Measurements from ENCODE around the gene PFDN5.
"Not testable (repeated sequence)": the region's sequence is repeated elsewhere in the genome, so short reads cannot be mapped to it uniquely, and the experiment has no call there.

The PFDN5 gene

DNA sequence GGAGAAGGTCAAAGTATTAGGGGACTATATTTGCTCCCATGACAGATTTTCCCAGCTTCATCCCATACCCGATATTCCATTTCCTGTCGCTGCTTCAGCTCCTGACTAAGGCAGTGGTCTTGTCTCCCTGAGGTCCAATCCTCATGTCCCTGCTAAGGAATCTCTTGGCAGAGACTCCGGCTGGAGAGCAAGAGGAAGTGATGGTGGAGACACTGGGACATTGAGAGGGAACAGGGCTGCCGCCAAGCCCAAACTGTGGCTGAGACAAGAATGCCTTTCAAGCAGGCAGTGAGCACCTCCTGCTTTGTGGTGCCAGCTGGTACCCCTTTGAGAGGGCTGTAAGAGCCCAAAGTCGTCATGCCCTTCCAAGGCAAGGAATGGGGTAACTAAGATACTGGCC is 35.3 kb downstream of the PFDN5 start:
- DNase-seq, result no peak

DNA sequence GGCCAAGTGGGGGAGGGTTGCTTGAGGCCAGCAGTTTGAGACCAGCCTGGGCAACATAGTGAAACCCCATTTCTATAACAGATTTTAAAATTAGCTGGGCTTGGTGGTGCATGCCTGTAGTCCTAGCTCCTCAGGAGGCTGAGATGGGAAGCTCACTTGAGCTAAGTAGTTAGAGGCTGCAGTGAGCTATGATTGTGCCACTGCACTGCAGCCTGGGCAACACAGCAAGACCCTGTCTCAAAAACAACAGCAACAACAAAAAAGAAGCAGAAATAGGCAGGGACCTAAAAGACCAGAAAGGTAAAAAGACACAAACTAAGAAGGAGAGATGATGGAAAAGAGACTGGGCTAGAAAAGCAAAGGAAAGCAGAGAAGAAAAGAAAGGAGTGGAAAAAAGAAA is 37.0 kb downstream of the PFDN5 start:
- DNase-seq, result not testable (repeated sequence)

- no peak for DNase-seq
These were observed 37.4 kb downstream of the PFDN5 start for GRCh38 chr12:53332744-53333143.

DNA sequence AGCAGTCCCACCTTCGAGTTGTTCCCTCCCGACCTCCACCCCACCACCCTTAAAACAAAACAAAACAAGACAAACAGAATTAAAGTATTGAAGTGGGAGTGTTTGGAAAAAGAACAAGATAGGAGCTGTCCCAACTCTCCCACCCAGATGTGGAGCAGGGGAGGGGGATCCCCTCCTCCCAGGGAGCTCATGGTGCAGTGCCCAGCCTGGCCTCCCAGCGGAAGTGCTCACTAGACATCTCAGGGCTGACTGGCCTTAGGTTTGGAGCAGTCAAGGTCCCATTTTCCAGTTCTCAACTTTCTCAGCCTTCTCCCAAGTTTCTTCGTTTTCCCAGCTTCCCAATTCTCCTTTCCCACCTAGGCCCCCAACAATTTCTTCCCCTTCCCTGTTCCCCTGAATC is 37.9 kb downstream of the PFDN5 start:
- no peak for DNase-seq

- DNase-seq, result no peak
These were observed 38.5 kb downstream of the PFDN5 start for GRCh38 chr12:53333845-53334244.

DNA sequence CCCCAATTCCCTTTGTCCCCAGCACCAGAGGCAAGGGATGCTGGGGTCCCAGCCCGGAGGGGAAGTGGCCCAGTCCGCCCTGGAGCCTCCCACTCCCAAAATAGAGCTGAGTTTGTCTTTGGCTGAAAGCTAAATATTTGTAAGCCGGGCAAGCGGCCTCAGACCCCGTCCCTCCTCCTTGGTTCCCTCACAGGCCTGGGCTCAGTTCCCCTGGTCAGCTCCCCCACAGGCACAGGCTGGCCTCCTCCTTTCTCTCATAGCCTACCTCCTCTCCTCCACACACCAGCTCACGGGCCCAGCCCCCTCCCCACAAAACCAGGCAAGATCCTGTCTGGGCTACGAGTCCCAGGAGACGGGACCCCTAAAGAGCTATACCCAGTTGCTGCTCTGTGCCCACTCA is 39.5 kb downstream of the PFDN5 start:
- DNase-seq, result no peak

GRCh38 chr12:53336181-53336681 is 40.9 kb downstream of the PFDN5 start, which contains the start of gene SP7:
TSS of gene SP7 (minus strand) at chr12:53336354. CDS start at chr12:53335646, 708 bp downstream.
- DNase-seq, result no peak

GRCh38 chr12:53338017-53338416 is 42.7 kb downstream of the PFDN5 start:
- DNase-seq, result no peak

DNA sequence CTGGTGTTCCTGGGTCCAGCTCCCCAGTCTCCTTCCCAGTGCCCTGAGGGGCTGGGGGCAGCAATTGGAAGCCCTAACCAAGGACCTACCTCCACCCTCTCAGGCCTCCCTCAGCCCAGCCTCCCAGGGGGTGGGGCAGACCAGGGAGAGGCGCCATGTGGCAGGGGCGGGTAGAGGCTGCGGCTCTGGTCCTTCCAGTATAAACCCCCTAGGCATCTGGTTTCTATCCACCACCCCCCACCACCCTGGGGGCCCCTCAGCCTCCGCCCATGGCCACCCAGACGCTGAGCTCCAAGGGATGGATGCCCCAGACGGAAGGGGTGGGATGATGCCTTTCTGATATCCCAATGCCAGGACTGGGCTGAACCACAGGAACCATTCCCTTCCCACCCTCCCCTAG is 43.6 kb downstream of the PFDN5 start:
- no peak for DNase-seq

DNA sequence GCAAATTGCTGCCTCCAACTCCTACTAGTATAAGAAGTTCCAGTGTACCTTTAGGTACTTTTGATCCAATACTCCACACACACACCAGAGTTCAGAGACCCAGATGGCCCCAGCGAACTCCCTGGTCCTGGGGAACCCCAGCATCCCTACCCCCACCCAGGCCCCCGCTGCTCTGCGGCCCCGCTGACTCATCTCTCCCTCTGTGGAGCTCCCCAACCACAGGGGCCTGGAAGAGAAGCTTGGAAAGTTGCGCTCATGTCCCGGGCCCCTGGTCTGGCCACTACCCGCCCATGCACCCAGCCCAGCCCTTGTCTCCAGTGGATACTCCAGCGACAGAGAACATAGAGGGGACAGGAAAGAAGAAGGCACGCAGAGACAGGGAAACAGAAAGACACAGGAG is 45.1 kb downstream of the PFDN5 start:
- DNase-seq, result no peak

- no peak for DNase-seq
These were observed 48.1 kb downstream of the PFDN5 start for GRCh38 chr12:53343449-53343848.

DNA sequence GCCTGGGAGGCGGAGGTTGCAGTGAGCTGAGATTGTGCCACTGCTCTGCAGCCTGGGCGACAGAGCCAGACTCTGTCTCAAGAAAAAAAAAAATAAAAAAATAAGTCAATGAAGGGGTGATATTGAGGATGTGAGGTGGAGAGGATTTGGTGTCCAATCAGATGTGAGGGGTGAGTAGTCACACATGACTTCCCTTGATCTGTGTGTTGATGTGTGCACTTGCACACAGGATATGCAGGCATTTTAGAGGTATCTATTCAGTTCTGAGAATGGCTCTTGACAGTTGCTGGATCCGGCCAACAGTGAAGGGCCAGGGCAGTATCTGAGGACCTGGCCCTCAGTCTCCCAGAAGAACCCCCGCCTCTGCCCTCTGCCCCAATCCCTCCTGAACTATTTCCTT is 48.6 kb downstream of the PFDN5 start:
- DNase-seq, result no peak

DNA sequence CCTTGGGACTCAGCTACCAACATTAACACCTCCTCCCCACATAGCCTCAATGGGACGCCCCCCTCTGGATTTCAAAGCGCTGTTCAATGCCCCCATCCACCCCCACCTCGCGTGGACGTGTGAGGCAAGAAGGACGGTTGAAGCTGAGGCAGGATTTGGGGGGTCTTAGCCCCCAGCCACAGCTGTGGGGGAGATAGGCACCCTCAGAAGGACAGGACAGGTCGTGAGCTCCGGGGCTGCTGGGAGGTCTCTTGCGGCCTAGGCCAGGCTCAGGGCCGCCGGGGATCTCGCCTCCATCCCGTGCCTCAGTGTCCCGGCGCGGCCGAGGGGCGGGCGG is 49.1 kb downstream of the PFDN5 start:
- no peak for DNase-seq

DNA sequence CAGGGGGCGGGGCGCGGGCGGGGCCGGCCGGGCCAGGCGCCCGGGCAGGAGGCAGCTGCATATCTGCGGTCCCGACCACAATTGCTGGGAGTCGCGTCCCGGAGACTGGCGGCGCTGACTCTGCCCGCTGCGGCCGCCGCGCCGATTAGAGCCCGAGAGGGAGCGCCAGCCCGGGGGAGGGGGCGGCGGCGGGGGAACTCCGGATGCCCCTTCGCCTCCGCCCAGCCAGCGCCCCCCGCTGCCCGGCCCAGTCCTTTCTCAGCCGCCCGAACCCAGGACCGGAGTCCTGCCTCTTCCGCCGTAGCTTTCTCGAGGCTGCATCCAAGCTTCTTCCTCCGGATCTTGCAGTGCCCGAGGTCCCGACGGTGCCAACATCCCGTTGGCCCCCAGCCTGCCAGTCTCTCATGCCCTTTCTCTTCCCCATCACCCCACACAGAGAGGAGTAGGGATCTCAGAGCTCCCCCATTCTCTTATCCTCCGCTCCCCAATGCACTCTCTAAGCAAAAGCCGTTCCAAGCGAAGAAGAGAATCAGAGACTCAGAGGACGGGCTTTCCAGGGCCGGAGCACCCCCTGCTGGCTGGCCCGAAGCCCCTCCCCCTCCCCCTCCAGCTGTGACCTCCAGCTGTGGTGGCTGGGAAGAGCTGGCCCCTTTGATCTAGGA is 49.6 kb downstream of the PFDN5 start:
- peak in 1 of 2 experiments; percentile 27 for DNase-seq

GRCh38 chr12:53345486-53346188 is 50.3 kb downstream of the PFDN5 start:
- no peak for DNase-seq

DNA sequence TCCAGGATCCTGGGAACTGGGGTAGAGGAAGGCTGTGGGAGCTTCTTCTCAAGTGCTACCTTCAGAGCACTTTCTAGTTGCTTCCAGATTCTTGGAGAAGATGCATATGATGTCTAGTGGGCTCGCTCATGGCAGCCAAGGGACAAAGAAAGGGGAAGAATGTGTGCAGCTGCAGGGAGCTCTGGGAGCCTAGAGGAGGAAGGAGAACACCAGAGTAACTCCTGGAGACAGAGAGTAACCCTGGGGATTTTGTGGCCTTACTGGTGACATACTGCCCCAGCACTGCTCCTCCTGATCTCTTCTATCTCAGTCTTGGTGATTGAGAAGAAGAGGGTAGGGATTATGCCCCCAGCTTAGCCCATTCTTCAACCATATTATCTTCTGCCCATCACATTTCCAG is 51.1 kb downstream of the PFDN5 start:
- no peak for DNase-seq

- no peak for DNase-seq
These were observed 52.6 kb downstream of the PFDN5 start for GRCh38 chr12:53347905-53348304.

Data from NCI-H187 (cell line).